Measurements from ENCODE around the gene GAS2.

The GAS2 gene

DNA sequence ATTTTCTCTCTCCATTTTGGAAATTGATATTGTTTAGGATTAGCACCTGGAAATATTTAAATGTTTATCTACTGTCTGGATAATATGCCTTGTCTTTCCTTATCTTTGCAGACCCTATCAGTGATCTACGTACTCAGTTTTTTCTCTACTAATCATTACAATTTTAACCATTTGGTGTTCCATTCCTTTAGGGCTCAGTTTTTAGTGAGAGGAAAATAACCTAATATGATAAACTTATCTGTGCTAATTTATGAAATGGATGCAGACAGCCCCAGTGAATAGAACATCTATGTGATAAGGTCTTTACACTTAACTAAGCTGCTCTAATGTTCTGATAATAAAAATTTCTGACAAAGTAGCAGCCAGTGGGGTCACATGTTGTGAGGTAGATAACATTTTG, 94.7 kb downstream of the GAS2 start:
- ChIA-PET POLR2A (no interaction called here), CTCF (interaction anchor here (0.7 kb wide), 1 partner anchor 56 kb away, joined by 3 read pairs; no protein-coding TSS in a partner anchor)
- no peak for DNase-seq (ENCODE audit: extremely low spot score)
- TF ChIP-seq TARDBP (IDR thresholded peaks at IDR 0.05) = no peak
- TF ChIP-seq, protein P1, sequence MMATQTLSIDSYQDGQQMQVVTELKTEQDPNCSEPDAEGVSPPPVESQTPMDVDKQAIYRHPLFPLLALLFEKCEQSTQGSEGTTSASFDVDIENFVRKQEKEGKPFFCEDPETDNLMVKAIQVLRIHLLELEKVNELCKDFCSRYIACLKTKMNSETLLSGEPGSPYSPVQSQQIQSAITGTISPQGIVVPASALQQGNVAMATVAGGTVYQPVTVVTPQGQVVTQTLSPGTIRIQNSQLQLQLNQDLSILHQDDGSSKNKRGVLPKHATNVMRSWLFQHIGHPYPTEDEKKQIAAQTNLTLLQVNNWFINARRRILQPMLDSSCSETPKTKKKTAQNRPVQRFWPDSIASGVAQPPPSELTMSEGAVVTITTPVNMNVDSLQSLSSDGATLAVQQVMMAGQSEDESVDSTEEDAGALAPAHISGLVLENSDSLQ (IDR thresholded peaks at IDR 0.05) = no peak
- no peak for TF ChIP-seq ARNT (IDR thresholded peaks at IDR 0.05)
- TF ChIP-seq FOXM1 (IDR thresholded peaks at IDR 0.05; ENCODE audit: borderline replicate concordance) = no peak
- TF ChIP-seq NFRKB (IDR thresholded peaks at IDR 0.05) = no peak
- TF ChIP-seq CTBP1 (IDR thresholded peaks at IDR 0.05; ENCODE audit: borderline replicate concordance) = no peak
- no peak for TF ChIP-seq FOXA1 (IDR thresholded peaks at IDR 0.05)
- no peak for TF ChIP-seq ZNF384 (IDR thresholded peaks at IDR 0.05)
- no peak for TF ChIP-seq L3MBTL2 (conservative IDR thresholded peaks at IDR 0.05)
- no peak for TF ChIP-seq SUZ12 (IDR thresholded peaks at IDR 0.05)
- no peak for TF ChIP-seq HDGF (IDR thresholded peaks at IDR 0.05; ENCODE audit: borderline replicate concordance)
- TF ChIP-seq BHLHE40 (IDR thresholded peaks at IDR 0.05; ENCODE audit: borderline replicate concordance) = no peak
- TF ChIP-seq ELF4 (IDR thresholded peaks at IDR 0.05) = no peak
- TF ChIP-seq SP1 (IDR thresholded peaks at IDR 0.05) = no peak
- no peak for TF ChIP-seq LEF1 (IDR thresholded peaks at IDR 0.05; ENCODE audit: borderline replicate concordance)

DNA sequence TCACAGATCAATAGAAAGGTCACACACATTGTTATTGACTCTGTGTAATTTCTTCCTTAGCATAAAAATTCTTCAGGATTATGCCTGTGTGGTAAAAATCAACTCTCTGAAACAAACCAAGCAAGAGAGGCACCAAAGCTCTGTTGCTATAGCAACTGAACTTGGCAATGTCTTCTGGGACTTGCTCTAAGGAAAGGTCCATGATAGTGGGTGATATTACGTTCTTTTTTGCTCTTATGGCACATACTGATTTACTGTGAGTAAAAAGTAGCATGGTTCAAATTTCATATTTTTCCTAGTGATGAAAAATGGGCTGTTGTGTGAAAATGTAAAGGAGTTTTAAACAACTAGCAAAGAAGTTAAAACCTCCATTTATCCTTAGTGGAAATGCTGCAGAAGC, 96.8 kb downstream of the GAS2 start:
- ChIA-PET CTCF (no interaction called here), POLR2A (no interaction called here)
- no peak for DNase-seq (ENCODE audit: extremely low spot score)
- TF ChIP-seq LEF1 (IDR thresholded peaks at IDR 0.05; ENCODE audit: borderline replicate concordance) (no peak), NFRKB (IDR thresholded peaks at IDR 0.05) (no peak), FOXM1 (IDR thresholded peaks at IDR 0.05; ENCODE audit: borderline replicate concordance) (no peak), L3MBTL2 (conservative IDR thresholded peaks at IDR 0.05) (no peak), CTBP1 (IDR thresholded peaks at IDR 0.05; ENCODE audit: borderline replicate concordance) (no peak), SUZ12 (IDR thresholded peaks at IDR 0.05) (no peak), ELF4 (IDR thresholded peaks at IDR 0.05) (no peak), ARNT (IDR thresholded peaks at IDR 0.05) (no peak), SP1 (IDR thresholded peaks at IDR 0.05) (no peak), FOXK2 (IDR thresholded peaks at IDR 0.05) (no peak), HDGF (IDR thresholded peaks at IDR 0.05; ENCODE audit: borderline replicate concordance) (no peak), FOXA1 (IDR thresholded peaks at IDR 0.05) (no peak)
- TF ChIP-seq, protein P1 (IDR thresholded peaks at IDR 0.05) = no peak

- ChIA-PET POLR2A (no interaction called here), CTCF (interaction anchor here (0.6 kb wide), 1 partner anchor 13 kb away, joined by 3 read pairs; no protein-coding TSS in a partner anchor)
- TF ChIP-seq NFRKB (IDR thresholded peaks at IDR 0.05) (no peak), BHLHE40 (IDR thresholded peaks at IDR 0.05; ENCODE audit: borderline replicate concordance) (no peak)
- no peak for DNase-seq (ENCODE audit: extremely low spot score)
Observed at GRCh38 chr11:22764735-22765134, 98.3 kb downstream of the GAS2 start.

- POLR2A ChIA-PET = no interaction called here
- no peak for DNase-seq (ENCODE audit: extremely low spot score)
- CTCF ChIA-PET = no interaction called here
- TF ChIP-seq, protein P1 (IDR thresholded peaks at IDR 0.05) = no peak
- TF ChIP-seq FOXK2 (IDR thresholded peaks at IDR 0.05) (no peak), ZNF384 (IDR thresholded peaks at IDR 0.05) (no peak), SUZ12 (IDR thresholded peaks at IDR 0.05) (no peak), TARDBP (IDR thresholded peaks at IDR 0.05) (no peak), ARNT (IDR thresholded peaks at IDR 0.05) (no peak), L3MBTL2 (conservative IDR thresholded peaks at IDR 0.05) (no peak), FOXM1 (IDR thresholded peaks at IDR 0.05; ENCODE audit: borderline replicate concordance) (no peak), ELF4 (IDR thresholded peaks at IDR 0.05) (no peak), LEF1 (IDR thresholded peaks at IDR 0.05; ENCODE audit: borderline replicate concordance) (no peak), NFRKB (IDR thresholded peaks at IDR 0.05) (no peak), CTBP1 (IDR thresholded peaks at IDR 0.05; ENCODE audit: borderline replicate concordance) (no peak), HDGF (IDR thresholded peaks at IDR 0.05; ENCODE audit: borderline replicate concordance) (no peak), BHLHE40 (IDR thresholded peaks at IDR 0.05; ENCODE audit: borderline replicate concordance) (no peak), FOXA1 (IDR thresholded peaks at IDR 0.05) (no peak), SP1 (IDR thresholded peaks at IDR 0.05) (no peak)
Observed at GRCh38 chr11:22768281-22768680, 101.9 kb downstream of the GAS2 start.

DNA sequence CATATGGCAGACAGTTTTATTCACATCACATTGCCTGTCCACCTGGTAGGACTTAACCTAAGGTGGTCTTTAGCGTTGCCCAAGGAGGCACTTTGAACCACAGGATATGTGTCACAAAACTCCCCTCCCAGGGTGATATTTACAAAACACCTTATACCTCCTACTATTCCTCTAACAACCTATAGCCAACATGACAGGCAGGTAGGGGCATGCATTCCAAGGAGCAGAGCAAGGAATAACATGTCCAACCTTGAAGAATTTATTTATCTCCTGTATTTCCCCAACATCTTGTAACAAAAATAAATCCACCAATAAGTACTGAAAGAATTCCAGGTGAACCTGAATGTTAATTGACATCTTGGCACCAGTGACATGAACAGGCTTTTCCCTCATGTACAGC, 102.7 kb downstream of the GAS2 start:
- POLR2A ChIA-PET = no interaction called here
- CTCF ChIA-PET = no interaction called here
- TF ChIP-seq SP1 (IDR thresholded peaks at IDR 0.05) (no peak), ZNF384 (IDR thresholded peaks at IDR 0.05) (no peak), FOXK2 (IDR thresholded peaks at IDR 0.05) (no peak), FOXA1 (IDR thresholded peaks at IDR 0.05) (no peak), CTBP1 (IDR thresholded peaks at IDR 0.05; ENCODE audit: borderline replicate concordance) (no peak), BHLHE40 (IDR thresholded peaks at IDR 0.05; ENCODE audit: borderline replicate concordance) (no peak), TARDBP (IDR thresholded peaks at IDR 0.05) (no peak), L3MBTL2 (conservative IDR thresholded peaks at IDR 0.05) (no peak), ARNT (IDR thresholded peaks at IDR 0.05) (no peak), SUZ12 (IDR thresholded peaks at IDR 0.05) (no peak), FOXM1 (IDR thresholded peaks at IDR 0.05; ENCODE audit: borderline replicate concordance) (no peak), HDGF (IDR thresholded peaks at IDR 0.05; ENCODE audit: borderline replicate concordance) (no peak), LEF1 (IDR thresholded peaks at IDR 0.05; ENCODE audit: borderline replicate concordance) (no peak), NFRKB (IDR thresholded peaks at IDR 0.05) (no peak), ELF4 (IDR thresholded peaks at IDR 0.05) (no peak)
- TF ChIP-seq, protein P1 (IDR thresholded peaks at IDR 0.05) = no peak
- DNase-seq (ENCODE audit: extremely low spot score) = no peak

Measured in HEK293T (cell line).